ENCODE data around the gene WNT11.

GRCh38 chr11:76212086-76213035 is 6.1 kb upstream of the WNT11 start:
- no peak for TF ChIP-seq GATA2 (IDR thresholded peaks at IDR 0.05; ENCODE audit: low read depth, low read length)
- no peak for TF ChIP-seq GATA3 (IDR thresholded peaks at IDR 0.05; ENCODE audit: low read depth, low read length)
